Right atrium auricular region (tissue), 2 donors: ENCODE measurements around the gene FAM89A. TPM values are rescaled to one million over a fixed set of nuclear protein-coding genes. Genes with fewer than 3 reads are reported as not detected.
A peak's percentile ranks its signal among the peaks of the same experiment; 100 is the strongest.
"Not testable (repeated sequence)": the region's sequence is repeated elsewhere in the genome, so short reads cannot be mapped to it uniquely, and the experiment has no call there.

Source experiments
- DNase-seq: peaks from one replicate; pipeline ENCODE4 v3.0.0-alpha.2; 2019; ENCODE audit warnings: low spot score
- H3K27ac ChIP-seq, 2 donors: fragments of 200-600 bp; sonication (generic); 1 replicate in 1 of 2; 2 replicates in 1 of 2; pipeline ENCODE4 v1.5.1; 2016 to 2019
- H3K27me3 ChIP-seq, 2 donors: fragments of 200-600 bp; sonication (generic); one replicate each; pipeline versions ENCODE4 v1.5.1 to v1.6.0; 2017 to 2019
- H3K36me3 ChIP-seq: fragments of 200-600 bp; sonication (generic); one replicate; pipeline ENCODE4 v1.5.1; 2016
- H3K4me1 ChIP-seq, 2 donors: fragments of 200-600 bp; sonication (generic); one replicate each; pipeline versions ENCODE4 v1.5.1 to v1.6.0; 2017 to 2019
- H3K4me3 ChIP-seq, 2 donors: fragments of 200-600 bp; sonication (generic); 1 replicate in 1 of 2; 2 replicates in 1 of 2; pipeline ENCODE4 v1.5.1; 2017 to 2019; ENCODE audit warnings: mild to moderate bottlenecking in 1 of 2, moderate library complexity in 1 of 2
- H3K9me3 ChIP-seq, 2 donors: fragments of 200-600 bp; sonication (generic); one replicate each; pipeline ENCODE4 v1.5.1; 2019
- CTCF ChIP-seq, 2 donors: fragments of 200-600 bp; sonication (generic); IDR thresholded peaks; one replicate each; pipeline ENCODE4 v1.5.1; 2019; ENCODE audit warnings: antibody characterized with exemption in 2 of 2
- total RNA-seq, 2 donors: library from RNA; depleted of rRNA; stranded (reverse); fragments of >200 nt; gene quantifications; one replicate each; pipeline ENCODE4 v1.1.0, GENCODE V29; 2016

The FAM89A gene
- total RNA-seq, 2 donors from 2014 or later, result 6.4 to 11.2 TPM

- peaks cover 0 to 16% of the 10 kb centered on the region in 2 donors for H3K4me1 ChIP-seq
- no peak for TF ChIP-seq CTCF (IDR thresholded peaks at IDR 0.05)
- H3K4me3 ChIP-seq, result no peak overlapping the region
- H3K27me3 ChIP-seq, result no peaks in the 10 kb centered on the region
- H3K36me3 ChIP-seq, result no peaks in the 10 kb centered on the region
- no peaks in the 10 kb centered on the region for H3K9me3 ChIP-seq
- no peak for DNase-seq
- no peak overlapping the region for H3K27ac ChIP-seq
Measured at GRCh38 chr1:231055271-231055670, 15.2 kb upstream of the FAM89A start.

GRCh38 chr1:231053493-231054162 lies 13.6 kb upstream of the FAM89A start:
- no peaks in the 10 kb centered on the region for H3K9me3 ChIP-seq
- no peak for TF ChIP-seq CTCF (IDR thresholded peaks at IDR 0.05)
- peak overlapping the region in 1 of 2 donors; percentile 14 for H3K4me3 ChIP-seq
- H3K27me3 ChIP-seq, result no peaks in the 10 kb centered on the region
- peaks cover 0 to 16% of the 10 kb centered on the region in 2 donors for H3K4me1 ChIP-seq
- no peak for DNase-seq
- H3K27ac ChIP-seq, result peak overlapping the region in 1 of 2 donors; percentile 7
- no peaks in the 10 kb centered on the region for H3K36me3 ChIP-seq

GRCh38 chr1:231052777-231053176 lies 12.7 kb upstream of the FAM89A start:
- Histone ChIP-seq H3K27ac (no peak overlapping the region), H3K27me3 (no peaks in the 10 kb centered on the region), H3K4me1 (peaks cover 0 to 16% of the 10 kb centered on the region in 2 donors), H3K36me3 (no peaks in the 10 kb centered on the region), H3K9me3 (no peaks in the 10 kb centered on the region), H3K4me3 (no peak overlapping the region)
- DNase-seq, result no peak
- TF ChIP-seq CTCF (IDR thresholded peaks at IDR 0.05), result no peak

- H3K4me1 ChIP-seq, result peaks cover 0 to 16% of the 10 kb centered on the region in 2 donors
- not testable (repeated sequence) for H3K9me3 ChIP-seq, H3K36me3 ChIP-seq, H3K4me3 ChIP-seq, DNase-seq, H3K27ac ChIP-seq, H3K27me3 ChIP-seq
Measured at GRCh38 chr1:231050932-231051331, 10.9 kb upstream of the FAM89A start.

- no peak overlapping the region for H3K27ac ChIP-seq
- no peak overlapping the region for H3K4me3 ChIP-seq
- no peaks in the 10 kb centered on the region for H3K27me3 ChIP-seq
- H3K4me1 ChIP-seq, result peaks cover 0 to 16% of the 10 kb centered on the region in 2 donors
- no peaks in the 10 kb centered on the region for H3K9me3 ChIP-seq
- TF ChIP-seq CTCF (IDR thresholded peaks at IDR 0.05), result no peak
- no peaks in the 10 kb centered on the region for H3K36me3 ChIP-seq
- DNase-seq, result no peak
Measured at GRCh38 chr1:231050395-231050794, 10.3 kb upstream of the FAM89A start.

- no peaks in the 10 kb centered on the region for H3K36me3 ChIP-seq
- H3K4me1 ChIP-seq, result peaks cover 0 to 16% of the 10 kb centered on the region in 2 donors
- no peaks in the 10 kb centered on the region for H3K27me3 ChIP-seq
- peaks cover 0 to 4% of the 10 kb centered on the region in 2 donors for H3K9me3 ChIP-seq
- H3K4me3 ChIP-seq, result no peak overlapping the region
- TF ChIP-seq CTCF (IDR thresholded peaks at IDR 0.05), result no peak
- H3K27ac ChIP-seq, result no peak overlapping the region
- no peak for DNase-seq
Measured at GRCh38 chr1:231049121-231049979, 9.3 kb upstream of the FAM89A start.

GRCh38 chr1:231048419-231048818 lies 8.4 kb upstream of the FAM89A start:
- not testable (repeated sequence) for H3K4me1 ChIP-seq, H3K27ac ChIP-seq, H3K36me3 ChIP-seq, H3K4me3 ChIP-seq, DNase-seq, H3K27me3 ChIP-seq, H3K9me3 ChIP-seq

GRCh38 chr1:231047529-231047928 lies 7.5 kb upstream of the FAM89A start:
- not testable (repeated sequence) for DNase-seq, H3K4me3 ChIP-seq, H3K27ac ChIP-seq, H3K27me3 ChIP-seq, H3K9me3 ChIP-seq, H3K4me1 ChIP-seq, H3K36me3 ChIP-seq
